ENCODE data around the gene DDX47.

- no peak for TF ChIP-seq CTCF (IDR thresholded peaks at IDR 0.05)
- no peak for TF ChIP-seq POLR2A (IDR thresholded peaks at IDR 0.05)
These were observed 38.4 kb upstream of the DDX47 start for GRCh38 chr12:12774791-12775190.
